HuH-7.5 (cell line): ENCODE results near the gene PBX1.

Experiments used
- DNase-seq: peaks from one replicate; pipeline ENCODE4 v3.0.0; 2011; ENCODE audit warnings: low spot score

The PBX1 gene

DNA sequence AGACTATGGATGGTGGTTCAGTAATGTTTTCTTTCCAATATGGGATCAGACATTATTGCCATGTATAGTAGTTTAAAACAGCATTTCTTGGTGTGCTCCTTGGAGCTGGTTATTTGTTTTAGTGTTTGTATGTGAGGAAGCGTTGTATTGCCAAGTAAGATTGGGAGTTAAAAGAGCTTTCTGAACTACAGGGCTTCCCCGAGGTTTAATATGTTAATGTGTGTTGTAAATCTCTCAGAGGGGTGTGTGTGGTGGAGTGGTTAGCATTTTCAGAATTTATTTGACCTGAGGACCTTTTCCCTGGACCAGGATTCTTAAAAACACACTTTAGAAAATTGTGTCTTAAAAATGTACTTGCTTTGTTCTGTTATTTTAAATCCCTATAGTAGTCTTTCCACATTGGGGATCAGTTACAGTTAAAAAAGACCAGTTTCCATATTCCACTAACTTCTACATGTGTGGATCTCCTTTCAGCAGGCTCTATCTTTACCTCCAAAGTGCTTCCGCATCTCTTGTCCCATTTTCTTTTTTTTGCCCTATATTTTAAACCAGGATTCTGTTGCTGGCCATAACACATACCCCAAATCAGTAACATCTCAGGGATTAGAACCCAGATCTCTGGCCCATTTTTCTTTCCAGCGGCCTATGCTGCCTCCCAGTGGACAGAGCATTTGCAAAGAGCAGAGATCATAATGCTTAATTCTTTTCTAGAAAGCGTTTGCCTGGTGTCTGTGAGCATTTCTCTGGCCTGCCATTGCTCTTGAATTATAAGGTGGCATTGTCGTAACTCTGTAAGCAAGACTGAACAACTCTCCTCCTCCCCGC is 58.6 kb downstream of the PBX1 start:
- no peak for DNase-seq

- no peak for DNase-seq
Observed at GRCh38 chr1:164618202-164618564, 59.2 kb downstream of the PBX1 start.

DNA sequence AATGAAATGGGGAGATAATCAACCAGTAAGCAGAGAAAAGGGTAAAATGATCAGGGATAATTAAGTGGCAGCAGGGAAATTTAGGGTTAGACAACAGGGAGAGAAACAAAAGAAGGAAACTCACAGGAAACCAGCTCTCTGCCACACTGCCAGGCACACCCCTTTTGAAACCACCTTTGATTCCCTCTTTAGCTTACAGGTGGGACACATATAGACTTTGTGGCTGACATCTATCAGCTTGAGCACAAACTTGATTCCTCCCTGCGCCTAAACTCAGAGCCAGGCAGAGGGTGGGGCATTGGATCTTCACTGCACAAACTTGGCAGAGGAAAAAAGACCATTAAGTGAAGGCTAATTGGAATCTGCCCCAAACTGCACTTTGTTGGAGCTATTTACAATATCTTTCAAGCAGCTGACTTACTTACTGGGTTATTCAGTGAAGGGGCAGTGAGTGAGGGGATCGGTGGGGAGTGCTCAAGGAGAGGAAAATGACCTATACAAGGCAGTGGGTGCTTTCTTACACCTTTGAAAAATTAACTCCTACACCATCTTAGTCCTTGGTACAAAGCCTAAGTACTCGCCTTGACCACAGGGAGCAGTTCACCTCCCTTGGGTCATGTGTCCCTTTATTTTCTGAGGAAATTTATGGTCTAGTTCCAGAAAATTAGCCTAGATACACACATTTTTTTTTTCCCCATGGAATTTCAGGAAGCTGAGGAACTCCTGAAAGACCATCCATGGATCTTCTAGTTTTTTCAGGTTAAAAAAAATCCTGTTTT is 60.2 kb downstream of the PBX1 start:
- DNase-seq, result no peak

- no peak for DNase-seq
Observed at GRCh38 chr1:164622068-164622845, 63.3 kb downstream of the PBX1 start.

GRCh38 chr1:164623805-164624204 is 64.8 kb downstream of the PBX1 start:
- DNase-seq, result no peak

DNA sequence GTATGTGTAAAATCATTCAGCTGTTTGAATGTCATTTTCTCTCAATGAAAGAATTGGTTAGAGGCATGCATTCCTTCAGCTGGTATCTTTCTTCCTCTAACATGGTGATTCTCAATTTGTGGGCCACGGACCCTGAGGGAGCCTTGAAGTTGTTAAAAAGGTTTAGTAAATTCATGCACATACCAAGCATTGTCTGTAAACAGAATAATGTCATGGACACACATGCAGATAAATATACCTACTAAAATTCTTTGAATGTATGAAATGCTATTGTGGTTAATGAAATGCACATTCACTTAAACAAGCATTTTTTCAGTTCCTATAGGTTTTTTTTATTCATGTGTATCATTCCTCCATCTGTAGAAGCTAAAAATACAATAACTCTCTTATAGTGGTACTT is 65.4 kb downstream of the PBX1 start:
- DNase-seq, result no peak

DNA sequence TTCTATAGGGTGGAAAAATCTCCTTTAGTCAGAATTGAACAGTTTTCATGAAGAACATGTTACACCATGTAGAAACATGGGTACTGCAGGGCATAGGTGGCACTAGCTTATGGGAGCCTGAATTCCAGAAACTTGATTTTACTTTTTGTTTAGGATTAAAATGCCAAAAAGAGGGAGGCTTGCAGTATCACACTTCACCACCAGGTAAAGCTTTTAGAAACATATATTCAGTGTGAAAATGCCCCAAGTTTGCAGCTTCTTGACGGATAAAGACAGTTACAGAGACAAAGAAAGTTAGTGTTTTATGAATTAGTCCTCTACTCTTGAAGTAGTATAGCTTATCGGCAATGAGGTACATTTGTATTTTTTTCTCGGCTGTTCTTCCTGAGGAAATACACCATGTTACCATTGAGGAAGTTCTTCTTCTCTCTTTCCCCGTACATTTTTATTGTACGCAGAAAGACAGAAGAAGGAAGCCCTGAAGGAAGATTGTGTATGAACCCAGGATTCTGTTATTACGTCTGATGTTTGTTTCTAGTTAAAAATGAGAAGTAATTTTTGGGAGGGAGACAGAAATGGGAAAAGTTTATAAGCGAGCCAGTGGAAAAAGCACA is 66.1 kb downstream of the PBX1 start:
- no peak for DNase-seq

DNA sequence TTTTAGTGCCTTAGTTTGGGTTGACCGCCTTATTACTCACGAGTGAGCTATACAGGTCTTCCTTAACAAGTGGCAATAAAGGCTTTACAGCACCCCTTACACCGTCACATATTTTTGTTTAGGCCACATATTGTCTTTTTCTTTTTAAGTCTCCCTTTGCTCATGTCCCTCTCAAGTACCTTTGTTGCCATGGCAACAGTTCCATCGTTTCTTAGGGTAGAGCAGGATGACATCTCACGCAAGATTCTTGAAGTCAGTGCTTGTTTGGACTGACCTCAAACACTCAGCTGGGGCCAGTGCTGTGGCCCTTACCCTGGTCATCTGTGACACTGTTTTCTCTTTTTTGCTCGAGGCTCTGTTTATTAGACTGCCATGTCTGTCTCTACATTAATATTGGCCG is 69.8 kb downstream of the PBX1 start:
- no peak for DNase-seq

DNA sequence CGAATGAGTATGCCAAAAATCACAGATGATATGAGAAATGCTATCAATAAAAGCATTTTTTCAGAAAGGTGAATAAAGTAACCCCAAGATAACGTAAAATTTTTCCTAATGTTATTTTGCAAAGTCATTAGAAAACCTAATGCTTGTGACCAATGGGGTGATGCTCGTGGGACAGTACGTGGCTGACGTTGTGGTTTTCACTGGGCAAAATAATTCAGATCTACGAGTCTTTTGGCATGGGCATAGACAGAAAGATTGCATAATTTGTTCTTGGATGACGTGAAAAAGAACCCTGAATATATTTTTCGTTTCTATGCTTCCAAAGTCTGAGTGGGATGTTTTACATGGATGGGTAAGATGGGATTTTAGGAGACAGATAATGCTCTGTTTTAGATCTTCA is 71.0 kb downstream of the PBX1 start:
- DNase-seq, result no peak

DNA sequence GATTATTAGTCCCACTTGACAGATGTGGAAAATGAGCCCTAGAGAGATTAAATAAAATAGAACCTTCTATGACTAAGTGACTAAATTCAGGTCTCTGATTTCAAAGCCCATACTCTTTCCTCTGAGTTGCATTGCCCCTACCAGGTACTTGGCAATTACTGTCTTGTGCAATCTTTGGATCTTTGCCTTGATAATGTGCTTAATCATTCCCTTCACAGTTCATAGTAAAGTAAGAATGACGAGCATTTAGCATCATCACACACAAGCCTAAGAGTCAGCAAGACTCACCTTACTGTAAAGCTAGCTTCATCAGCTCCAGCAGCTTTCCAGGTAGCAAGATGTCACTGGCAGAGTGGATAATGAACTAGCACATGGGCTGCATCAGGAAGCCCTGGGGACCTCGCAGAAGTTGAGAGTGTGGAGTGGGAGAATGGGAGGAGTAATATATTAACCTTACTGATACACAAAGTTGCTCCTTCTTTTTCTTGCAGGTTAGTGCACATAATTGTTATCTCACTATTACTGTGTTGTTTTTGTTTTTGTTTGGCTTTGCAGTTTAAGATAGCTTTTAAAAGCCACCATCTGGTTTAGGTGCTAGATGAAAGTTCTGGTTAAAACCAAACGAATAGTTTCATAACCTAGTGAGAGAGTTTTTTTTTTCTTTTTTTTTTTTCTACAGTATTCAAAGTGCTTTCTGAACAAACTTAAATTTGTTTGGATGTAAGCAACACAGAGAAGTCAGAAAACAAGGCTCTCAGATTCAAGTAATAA is 71.8 kb downstream of the PBX1 start:
- DNase-seq, result no peak

DNA sequence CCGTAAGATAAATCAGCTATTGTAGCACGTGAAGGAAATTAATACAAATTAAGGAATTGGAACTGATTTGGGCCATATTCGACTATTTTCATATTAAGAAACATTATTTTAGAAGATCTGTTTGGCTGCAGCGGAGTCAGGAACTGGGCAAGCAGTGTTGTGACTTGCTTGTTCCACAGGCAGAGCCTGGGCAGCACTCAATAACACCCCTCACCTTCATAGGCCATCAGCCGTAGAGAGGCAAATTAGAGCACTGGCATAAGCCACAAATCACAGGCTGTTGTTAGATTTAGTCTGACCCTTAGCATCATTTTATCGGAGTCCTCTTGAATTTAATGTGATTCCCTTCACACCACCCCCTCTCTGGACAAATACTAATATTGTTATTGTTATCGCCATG is 72.8 kb downstream of the PBX1 start:
- DNase-seq, result no peak

DNA sequence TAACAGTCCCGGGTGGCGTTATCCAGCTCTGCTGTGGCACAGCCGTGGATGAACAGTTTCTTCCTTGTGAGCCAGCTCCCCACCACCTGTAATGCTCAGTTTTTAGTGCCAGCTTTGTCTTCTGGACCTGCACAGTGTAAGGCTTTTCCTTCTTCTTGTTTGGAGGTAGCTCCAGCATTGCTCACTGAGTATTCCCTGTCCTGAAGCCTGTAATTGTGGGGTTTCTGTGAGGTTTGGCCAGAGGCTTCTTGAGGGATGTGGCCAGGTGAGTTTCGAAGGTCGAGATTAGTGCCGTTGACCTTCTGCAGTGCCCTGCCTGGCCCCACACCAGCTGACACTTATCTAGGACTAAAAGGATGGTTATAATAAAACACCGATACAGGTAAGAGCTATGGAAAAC is 75.0 kb downstream of the PBX1 start:
- no peak for DNase-seq

GRCh38 chr1:164635059-164635802 is 76.2 kb downstream of the PBX1 start:
- no peak for DNase-seq

- no peak for DNase-seq
Observed at GRCh38 chr1:164635803-164636731, 77.1 kb downstream of the PBX1 start.

DNA sequence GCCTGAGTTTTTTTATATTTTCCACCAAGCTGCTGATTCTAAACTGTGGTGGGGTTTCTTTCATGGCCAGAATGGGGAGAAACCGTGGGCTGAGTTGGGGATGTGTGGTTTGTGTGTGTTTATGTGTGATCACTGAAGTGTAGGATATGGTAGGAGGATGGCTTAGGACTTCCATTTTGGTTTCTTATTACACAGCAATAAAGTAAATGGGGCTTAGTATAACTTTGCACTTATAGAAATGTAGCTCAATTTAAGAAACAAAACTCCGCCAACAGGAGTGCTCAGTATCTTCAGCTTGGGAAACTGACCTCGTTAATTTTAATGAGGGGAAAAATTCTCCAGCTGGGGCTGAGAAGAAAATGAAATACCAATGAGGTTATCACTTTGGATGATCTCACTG is 77.8 kb downstream of the PBX1 start:
- DNase-seq, result no peak

DNA sequence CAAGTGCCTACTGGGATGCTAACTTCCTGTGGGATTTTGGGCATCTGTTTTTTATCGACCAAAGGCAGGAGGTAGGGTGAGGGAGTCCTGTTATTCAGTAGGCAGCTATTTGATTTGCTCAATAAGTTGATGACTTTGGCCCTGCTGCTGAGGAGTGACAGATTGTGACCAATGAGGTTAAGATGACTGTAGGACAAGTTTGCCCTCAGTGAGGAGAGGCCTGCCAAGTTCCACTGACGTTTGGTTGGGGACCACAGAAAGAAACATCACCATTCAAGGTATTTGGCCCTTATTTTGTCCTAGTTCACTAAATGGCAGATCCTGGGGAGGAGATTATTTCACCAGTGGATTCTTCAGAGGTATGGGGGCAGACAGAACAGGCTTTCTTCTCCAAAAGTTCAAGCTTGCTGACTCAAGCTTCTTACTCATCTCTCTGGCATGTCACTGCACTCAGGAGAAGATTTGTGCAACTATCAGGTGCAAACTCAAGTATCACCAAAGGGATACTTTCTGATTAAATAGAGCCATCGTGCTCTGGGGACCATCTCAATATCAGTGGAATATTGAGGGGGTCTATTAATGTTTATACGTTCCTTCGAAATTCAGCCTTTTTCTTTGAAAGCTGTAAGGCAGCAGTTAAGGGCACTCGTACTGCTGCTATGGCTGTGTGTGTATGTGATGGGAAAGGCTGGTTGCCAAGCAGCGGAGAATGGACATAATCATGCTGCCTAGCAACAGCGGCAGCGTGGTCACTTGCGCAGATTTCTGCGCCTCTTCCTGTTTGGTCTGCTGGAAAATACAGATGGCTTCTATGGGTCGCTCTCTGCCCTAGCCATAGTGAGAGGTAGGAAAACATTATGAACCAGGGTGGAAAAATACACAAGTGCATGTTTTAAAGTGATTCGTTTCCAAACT is 78.7 kb downstream of the PBX1 start:
- DNase-seq, result no peak

DNA sequence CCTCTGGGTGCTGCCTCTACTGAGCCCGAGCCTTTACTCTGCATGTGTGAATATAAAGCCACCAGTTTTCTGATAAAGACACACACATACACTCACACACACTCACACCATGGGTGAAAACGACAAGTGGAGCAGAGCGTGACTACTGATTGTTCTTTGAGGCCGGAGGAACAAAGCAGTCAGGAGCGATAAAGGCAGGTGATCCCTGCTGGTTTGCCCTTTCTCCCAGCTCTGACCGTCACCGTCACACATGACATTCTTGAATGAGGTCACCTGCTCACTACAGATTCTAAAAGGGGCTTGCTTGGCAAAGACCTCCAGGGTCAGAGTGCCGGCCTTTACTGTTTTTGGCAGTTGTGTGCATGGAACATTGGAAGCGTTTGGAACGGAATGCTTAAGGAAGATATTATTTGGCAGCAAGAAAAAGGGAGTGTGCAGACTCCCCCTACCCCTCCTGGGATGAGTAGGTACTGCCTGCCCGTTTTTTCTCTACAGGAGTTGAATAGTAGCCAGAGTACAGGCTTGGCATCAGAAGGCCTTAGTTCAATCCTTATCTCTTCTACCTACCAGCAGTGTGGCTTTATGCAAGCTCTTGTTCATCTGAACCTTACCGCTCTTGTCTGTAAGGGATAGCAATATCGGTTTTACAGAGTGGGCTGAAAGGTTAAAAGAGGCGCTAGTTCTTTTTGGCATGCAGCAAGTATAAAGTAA is 79.7 kb downstream of the PBX1 start:
- no peak for DNase-seq
